Measurements from ENCODE around the gene DISP3.

DNA sequence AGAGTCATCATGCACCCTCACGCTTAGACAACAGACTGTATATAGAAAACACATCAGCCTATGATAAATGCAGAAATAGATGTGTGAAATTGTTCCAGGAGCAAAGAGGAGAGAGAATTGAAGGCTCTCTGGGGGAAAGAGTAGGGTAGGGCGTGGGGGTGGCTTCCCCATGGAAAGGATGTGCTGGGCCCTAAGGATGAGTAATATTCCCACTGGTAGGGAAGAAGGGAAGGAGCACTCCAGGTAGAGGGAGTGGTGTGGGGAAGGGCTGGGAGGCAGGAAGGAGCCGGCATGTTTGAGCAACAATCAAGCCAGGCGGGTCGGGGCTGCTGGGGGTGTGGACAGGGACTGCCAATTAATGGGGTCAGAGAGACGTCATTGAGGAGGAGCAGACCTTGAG is 10.1 kb upstream of the DISP3 start:
- TF ChIP-seq, protein P1, sequence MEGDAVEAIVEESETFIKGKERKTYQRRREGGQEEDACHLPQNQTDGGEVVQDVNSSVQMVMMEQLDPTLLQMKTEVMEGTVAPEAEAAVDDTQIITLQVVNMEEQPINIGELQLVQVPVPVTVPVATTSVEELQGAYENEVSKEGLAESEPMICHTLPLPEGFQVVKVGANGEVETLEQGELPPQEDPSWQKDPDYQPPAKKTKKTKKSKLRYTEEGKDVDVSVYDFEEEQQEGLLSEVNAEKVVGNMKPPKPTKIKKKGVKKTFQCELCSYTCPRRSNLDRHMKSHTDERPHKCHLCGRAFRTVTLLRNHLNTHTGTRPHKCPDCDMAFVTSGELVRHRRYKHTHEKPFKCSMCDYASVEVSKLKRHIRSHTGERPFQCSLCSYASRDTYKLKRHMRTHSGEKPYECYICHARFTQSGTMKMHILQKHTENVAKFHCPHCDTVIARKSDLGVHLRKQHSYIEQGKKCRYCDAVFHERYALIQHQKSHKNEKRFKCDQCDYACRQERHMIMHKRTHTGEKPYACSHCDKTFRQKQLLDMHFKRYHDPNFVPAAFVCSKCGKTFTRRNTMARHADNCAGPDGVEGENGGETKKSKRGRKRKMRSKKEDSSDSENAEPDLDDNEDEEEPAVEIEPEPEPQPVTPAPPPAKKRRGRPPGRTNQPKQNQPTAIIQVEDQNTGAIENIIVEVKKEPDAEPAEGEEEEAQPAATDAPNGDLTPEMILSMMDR (IDR thresholded peaks at IDR 0.05): no peak
- no peak for TF ChIP-seq POLR2A (IDR thresholded peaks at IDR 0.05)

Data from thyroid gland (tissue), 4 donors.